B cell (primary cell): ENCODE data around the gene NTN1. TPM values are rescaled to one million over a fixed set of nuclear protein-coding genes. Genes with fewer than 3 reads are reported as not detected.

Experiments
- ATAC-seq: fragments of 200-7000 bp; cut with Tn5 transposase; one replicate; pipeline ENCODE4 v1.10.0; 2021; ENCODE audit warnings: low read depth, mild to moderate bottlenecking, moderate number of reproducible peaks, moderate library complexity
- CTCF ChIA-PET: fragments of 350-600 bp; sonication (Branson Sonifier 250); formaldehyde crosslinking; loops from one replicate; lab custom pipeline; 2021; ENCODE audit warnings: antibody characterized with exemption, inconsistent platforms; lab: Charles Lee
- POLR2A ChIA-PET: fragments of 350-600 bp; sonication (Branson Sonifier 250); formaldehyde crosslinking; loops from one replicate; lab custom pipeline; 2021; ENCODE audit warnings: antibody characterized with exemption; lab: Charles Lee
- DNase-seq: peaks from one replicate; pipeline ENCODE4 v3.0.0; 2013
- H2AFZ ChIP-seq: 2 replicates; pipeline ENCODE4 v1.6.1; 2012; ENCODE audit warnings: mild to moderate bottlenecking, low read depth, low read length; ENCODE audit not compliant: insufficient read depth, poor library complexity, severe bottlenecking
- H3K27ac ChIP-seq, 2 donors: 1 replicate in 1 of 2; 2 replicates in 1 of 2; pipeline ENCODE4 v1.5.1; 2012 to 2013; ENCODE audit warnings: low read length in 2 of 2, mild to moderate bottlenecking in 2 of 2, moderate library complexity in 1 of 2
- H3K27me3 ChIP-seq, 4 experiments: fragments of 200-600 bp in 1 of 4; sonication (generic) in 1 of 4; replicated peaks in 1 of 4; 1 replicate in 2 of 4; 2 replicates in 2 of 4; pipeline versions ENCODE4 v1.6.1 to v1.7.0; 2013 to 2016; ENCODE audit warnings: low read length in 3 of 4, mild to moderate bottlenecking in 2 of 4, mixed read lengths in 1 of 4, moderate library complexity in 1 of 4; ENCODE audit not compliant: insufficient read depth in 4 of 4, control insufficient read depth in 3 of 4; ENCODE audit errors: control extremely low read depth in 1 of 4
- H3K36me3 ChIP-seq, 2 experiments: replicated peaks in 1 of 2; 1 replicate in 1 of 2; 2 replicates in 1 of 2; pipeline versions ENCODE4 v1.6.1 to v1.7.1; 2013; ENCODE audit warnings: low read length in 1 of 2; ENCODE audit not compliant: insufficient read depth in 2 of 2, control insufficient read depth in 1 of 2; ENCODE audit errors: control extremely low read depth in 1 of 2, extremely low read depth in 1 of 2
- H3K4me1 ChIP-seq, 2 donors: fragments of 200-600 bp in 1 of 2; sonication (generic) in 1 of 2; 1 replicate in 1 of 2; 2 replicates in 1 of 2; pipeline versions ENCODE4 v1.5.1 to v1.6.1; 2013 to 2017; ENCODE audit warnings: low read length in 2 of 2; ENCODE audit not compliant: control insufficient read depth in 2 of 2, insufficient read depth in 2 of 2
- H3K4me2 ChIP-seq: replicated peaks from 2 replicates; pipeline ENCODE3; 2012; ENCODE audit warnings: mild to moderate bottlenecking, low read depth, low read length; ENCODE audit not compliant: poor library complexity, severe bottlenecking
- H3K4me3 ChIP-seq, 5 experiments: fragments of 200-600 bp in 1 of 5; sonication (generic) in 1 of 5; 1 replicate in 3 of 5; 2 replicates in 2 of 5; pipeline versions ENCODE4 v1.5.1 to v1.7.0; 2011 to 2016; ENCODE audit warnings: low read length in 4 of 5, mild to moderate bottlenecking in 4 of 5, low read depth in 2 of 5, control low read depth in 1 of 5, moderate library complexity in 1 of 5; ENCODE audit not compliant: insufficient read depth in 1 of 5; ENCODE audit errors: control extremely low read depth in 1 of 5, extremely low read depth in 1 of 5
- H3K79me2 ChIP-seq: fragments of 200-600 bp; sonication (generic); one replicate; pipeline ENCODE4 v1.6.0; 2016; ENCODE audit warnings: low read length; ENCODE audit not compliant: control insufficient read depth, insufficient read depth
- H3K9ac ChIP-seq: fragments of 200-600 bp; sonication (generic); 2 replicates; pipeline ENCODE4 v1.6.1; 2017; ENCODE audit warnings: mild to moderate bottlenecking, low read length, moderate library complexity
- H3K9me3 ChIP-seq, 3 donors: one replicate each; pipeline versions ENCODE4 v1.6.1 to v1.7.1; 2013; ENCODE audit warnings: low read length in 2 of 3; ENCODE audit not compliant: control insufficient read depth in 2 of 3, insufficient read depth in 1 of 3; ENCODE audit errors: control extremely low read depth in 1 of 3
- H4K20me1 ChIP-seq: 2 replicates; pipeline ENCODE4 v1.6.0; 2012; ENCODE audit warnings: mild to moderate bottlenecking, low read length; ENCODE audit not compliant: insufficient read depth, control insufficient read depth, poor library complexity, severe bottlenecking
- H3K27ac Mint-ChIP-seq: one replicate; pipeline ENCODE4 v1.8.0; 2021; ENCODE audit warnings: mixed read lengths
- H3K27me3 Mint-ChIP-seq: one replicate; pipeline ENCODE4 v1.8.0; 2021; ENCODE audit warnings: mixed read lengths
- H3K4me1 Mint-ChIP-seq: one replicate; pipeline ENCODE4 v1.8.0; 2021; ENCODE audit warnings: mixed read lengths
- H3K4me3 Mint-ChIP-seq: one replicate; pipeline ENCODE4 v1.8.0; 2021; ENCODE audit warnings: mixed read lengths
- H3K9me3 Mint-ChIP-seq: one replicate; pipeline ENCODE4 v1.8.0; 2022; ENCODE audit warnings: mixed read lengths; ENCODE audit not compliant: insufficient read depth
- EZH2 ChIP-seq: IDR thresholded peaks from 2 replicates; pipeline ENCODE4 v1.6.1; 2012; ENCODE audit warnings: borderline replicate concordance, low read depth, mild to moderate bottlenecking, moderate library complexity, low read length; ENCODE audit not compliant: insufficient read depth, poor library complexity, severe bottlenecking
- WGBS: methylation state at CpG from one replicate; pipeline ENCODE4 v1.1.5; 2013; ENCODE audit warnings: missing lambda C conversion rate; ENCODE audit not compliant: insufficient coverage; 5-methylcytosine and 5-hydroxymethylcytosine counted together
- intact Hi-C: fragments of 100-400 bp; cut with micrococcal nuclease; formaldehyde crosslinking; loops from one replicate; pipeline ENCODE4 v1.10.0; 2022
- polyA plus RNA-seq: library from polyadenylated mRNA; depleted of rRNA; stranded (reverse); fragments of >200 nt; gene quantifications from 2 replicates; pipeline ENCODE4 v1.2.3, GENCODE V29; 2012
- total RNA-seq, 2 donors: library from RNA; stranded (reverse); fragments of 120-200 nt in 1 of 2; gene quantifications; 1 replicate in 1 of 2; 2 replicates in 1 of 2; pipeline versions ENCODE4 v1.2.3 to v1.2.4, GENCODE V29; 2013 to 2022
- TF ChIP-seq, protein P1 (sequence below): fragments of 200-600 bp; IDR thresholded peaks from one replicate; pipeline ENCODE4 v1.8.0; 2022; ENCODE audit warnings: antibody characterized with exemption, mild to moderate bottlenecking

NTN1 gene
- total and polyA plus RNA-seq, 2 donors (not counting 1 experiment from before 2014, with no cell fraction given): 0.10 to 0.25 TPM

DNA sequence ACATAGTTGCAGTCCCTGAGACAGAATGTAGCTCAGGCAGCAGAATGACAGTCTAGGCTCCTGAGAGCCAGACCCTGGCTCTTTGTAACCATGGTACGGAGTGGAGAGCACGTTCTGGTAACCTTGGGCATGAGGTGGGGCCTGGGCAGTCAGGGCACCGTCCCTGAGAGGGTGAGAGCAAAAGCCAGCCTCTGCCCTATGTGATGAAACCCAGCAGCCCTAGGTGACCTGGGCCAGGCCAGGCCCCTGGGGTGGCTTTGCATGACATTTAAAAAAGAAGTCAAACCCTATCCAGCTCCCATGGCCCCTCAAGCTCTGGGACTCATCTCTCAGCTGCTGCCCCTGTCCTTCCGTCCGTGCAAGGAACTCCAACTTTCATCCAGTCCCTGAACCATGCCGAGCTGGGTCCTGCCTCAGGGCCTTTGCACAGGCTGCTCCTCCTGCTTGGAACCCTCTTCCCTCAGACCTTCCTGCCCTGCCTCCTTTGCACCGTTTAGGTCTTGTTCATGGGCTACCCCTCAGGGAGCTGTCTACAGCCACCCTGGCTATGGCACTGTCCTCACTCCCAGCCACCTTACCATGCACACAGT lies 188.6 kb downstream of the NTN1 start:
- H4K20me1 ChIP-seq: no peaks in the 10 kb centered on the region

DNA sequence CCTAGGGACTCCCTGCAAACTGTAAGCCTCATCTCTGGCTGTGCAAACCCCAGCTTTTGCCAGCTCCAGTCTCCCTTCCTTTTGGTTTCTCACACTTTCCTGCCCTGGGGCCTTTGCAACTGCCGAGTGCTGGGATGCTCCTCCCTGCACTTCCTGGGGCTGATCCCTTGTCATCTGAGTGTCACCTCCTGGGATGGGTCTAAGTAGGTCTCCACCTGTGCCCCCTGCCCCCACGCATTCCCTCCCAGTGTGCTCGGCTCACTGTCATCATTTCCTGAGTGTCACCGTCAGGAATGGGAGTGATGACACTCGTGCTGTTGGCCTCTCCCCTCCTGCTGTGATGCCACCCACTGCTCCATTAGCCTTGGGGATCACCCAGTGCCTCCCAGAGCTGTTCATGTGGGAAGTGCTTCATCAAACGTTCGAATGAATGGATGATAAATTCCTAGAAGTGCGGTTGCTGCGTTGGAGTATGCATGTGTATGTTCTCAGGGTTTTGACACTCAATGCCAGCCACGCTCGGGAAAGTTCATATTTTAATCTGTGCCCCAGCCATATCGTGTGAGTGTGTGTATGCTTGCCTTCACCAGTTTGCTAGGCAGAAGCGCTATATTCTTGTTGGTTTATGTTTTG lies 189.9 kb downstream of the NTN1 start:
- no peak for TF ChIP-seq EZH2
- TF ChIP-seq, protein P1, sequence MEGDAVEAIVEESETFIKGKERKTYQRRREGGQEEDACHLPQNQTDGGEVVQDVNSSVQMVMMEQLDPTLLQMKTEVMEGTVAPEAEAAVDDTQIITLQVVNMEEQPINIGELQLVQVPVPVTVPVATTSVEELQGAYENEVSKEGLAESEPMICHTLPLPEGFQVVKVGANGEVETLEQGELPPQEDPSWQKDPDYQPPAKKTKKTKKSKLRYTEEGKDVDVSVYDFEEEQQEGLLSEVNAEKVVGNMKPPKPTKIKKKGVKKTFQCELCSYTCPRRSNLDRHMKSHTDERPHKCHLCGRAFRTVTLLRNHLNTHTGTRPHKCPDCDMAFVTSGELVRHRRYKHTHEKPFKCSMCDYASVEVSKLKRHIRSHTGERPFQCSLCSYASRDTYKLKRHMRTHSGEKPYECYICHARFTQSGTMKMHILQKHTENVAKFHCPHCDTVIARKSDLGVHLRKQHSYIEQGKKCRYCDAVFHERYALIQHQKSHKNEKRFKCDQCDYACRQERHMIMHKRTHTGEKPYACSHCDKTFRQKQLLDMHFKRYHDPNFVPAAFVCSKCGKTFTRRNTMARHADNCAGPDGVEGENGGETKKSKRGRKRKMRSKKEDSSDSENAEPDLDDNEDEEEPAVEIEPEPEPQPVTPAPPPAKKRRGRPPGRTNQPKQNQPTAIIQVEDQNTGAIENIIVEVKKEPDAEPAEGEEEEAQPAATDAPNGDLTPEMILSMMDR: no peak
- CTCF ChIA-PET: no interaction called here

More for the DNA sequence above, 188.6 kb downstream of the NTN1 start:
- no peak overlapping the region for H3K27ac ChIP-seq
- no peaks in the 10 kb centered on the region for H3K9me3 Mint-ChIP-seq
- WGBS: 87% methylated on average over 7 of the region's 7 CpGs
- H3K9ac ChIP-seq: no peak overlapping the region
- no peak overlapping the region for H3K4me3 Mint-ChIP-seq
- TF ChIP-seq, protein P1: no peak
- no peak for TF ChIP-seq EZH2
- H3K4me1 Mint-ChIP-seq: peaks cover 9% of the 10 kb centered on the region
- no peaks in the 10 kb centered on the region for H3K27me3 ChIP-seq
- no peak overlapping the region for H2AFZ ChIP-seq
- H3K27me3 Mint-ChIP-seq: no peaks in the 10 kb centered on the region
- no peaks in the 10 kb centered on the region for H3K79me2 ChIP-seq
- H3K27ac Mint-ChIP-seq: no peak overlapping the region
- H3K9me3 ChIP-seq: peaks cover 0 to 5% (median 0%) of the 10 kb centered on the region in 3 donors
- intact Hi-C loops: no loop called here
- H3K4me3 ChIP-seq: no peak overlapping the region
- CTCF ChIA-PET: no interaction called here
- no peaks in the 10 kb centered on the region for H3K36me3 ChIP-seq
- POLR2A ChIA-PET: no interaction called here
- no peak overlapping the region for H3K4me2 ChIP-seq
- DNase-seq: no peak
- ATAC-seq: no peak
- peaks cover 6 to 9% of the 10 kb centered on the region in 2 donors for H3K4me1 ChIP-seq

More for the DNA sequence above, 189.9 kb downstream of the NTN1 start:
- Mint-ChIP-seq H3K9me3 (peaks cover 3% of the 10 kb centered on the region), H3K27ac (no peak overlapping the region), H3K27me3 (no peaks in the 10 kb centered on the region), H3K4me1 (no peaks in the 10 kb centered on the region), H3K4me3 (no peak overlapping the region)
- no peaks in the 10 kb centered on the region for H4K20me1 ChIP-seq
- POLR2A ChIA-PET: no interaction called here
- no peak overlapping the region for H3K9ac ChIP-seq
- no peak overlapping the region for H3K4me2 ChIP-seq
- WGBS: 83% methylated on average over 13 of the region's 13 CpGs
- no peaks in the 10 kb centered on the region for H3K27me3 ChIP-seq
- no peaks in the 10 kb centered on the region for H3K36me3 ChIP-seq
- no peak overlapping the region for H3K4me3 ChIP-seq
- DNase-seq (no peak), ATAC-seq (no peak)
- no peaks in the 10 kb centered on the region for H3K79me2 ChIP-seq
- intact Hi-C loops: no loop called here
- no peak overlapping the region for H2AFZ ChIP-seq
- H3K4me1 ChIP-seq: no peaks in the 10 kb centered on the region
- H3K9me3 ChIP-seq: peaks cover 2 to 12% (median 10%) of the 10 kb centered on the region in 3 donors
- H3K27ac ChIP-seq: no peak overlapping the region
